AG04449 (cell line): ENCODE measurements around the gene SYK.

Experiments used
- CTCF ChIA-PET: fragments of 350-600 bp; formaldehyde crosslinking; extraction: SDS; loops from one replicate; lab custom pipeline; 2021; ENCODE audit warnings: antibody characterized with exemption; lab: Yijun Ruan, JAX
- POLR2A ChIA-PET: fragments of 400-600, 350-600 bp; formaldehyde crosslinking; extraction: SDS; loops from one replicate; lab custom pipeline; 2020; ENCODE audit warnings: antibody characterized with exemption, inconsistent platforms; lab: Yijun Ruan, JAX
- DNase-seq: peaks from one replicate; pipeline ENCODE4 v3.0.0-alpha.2; 2010; ENCODE audit warnings: low read depth, low spot score
- H3K4me3 ChIP-seq: 2 replicates; pipeline ENCODE4 v1.5.1; 2011; ENCODE audit warnings: low read depth, mild to moderate bottlenecking, control low read depth, low read length
- TF ChIP-seq, protein P1 (sequence below): IDR thresholded peaks from one replicate; pipeline ENCODE4 v1.5.1; 2011; ENCODE audit warnings: mild to moderate bottlenecking, moderate library complexity, low read length, control low read depth, inconsistent platforms; ENCODE audit not compliant: insufficient read depth; ENCODE audit errors: missing control alignments

The SYK gene

GRCh38 chr9:90836411-90837080 is 34.9 kb downstream of the SYK start:
- TF ChIP-seq, protein P1, sequence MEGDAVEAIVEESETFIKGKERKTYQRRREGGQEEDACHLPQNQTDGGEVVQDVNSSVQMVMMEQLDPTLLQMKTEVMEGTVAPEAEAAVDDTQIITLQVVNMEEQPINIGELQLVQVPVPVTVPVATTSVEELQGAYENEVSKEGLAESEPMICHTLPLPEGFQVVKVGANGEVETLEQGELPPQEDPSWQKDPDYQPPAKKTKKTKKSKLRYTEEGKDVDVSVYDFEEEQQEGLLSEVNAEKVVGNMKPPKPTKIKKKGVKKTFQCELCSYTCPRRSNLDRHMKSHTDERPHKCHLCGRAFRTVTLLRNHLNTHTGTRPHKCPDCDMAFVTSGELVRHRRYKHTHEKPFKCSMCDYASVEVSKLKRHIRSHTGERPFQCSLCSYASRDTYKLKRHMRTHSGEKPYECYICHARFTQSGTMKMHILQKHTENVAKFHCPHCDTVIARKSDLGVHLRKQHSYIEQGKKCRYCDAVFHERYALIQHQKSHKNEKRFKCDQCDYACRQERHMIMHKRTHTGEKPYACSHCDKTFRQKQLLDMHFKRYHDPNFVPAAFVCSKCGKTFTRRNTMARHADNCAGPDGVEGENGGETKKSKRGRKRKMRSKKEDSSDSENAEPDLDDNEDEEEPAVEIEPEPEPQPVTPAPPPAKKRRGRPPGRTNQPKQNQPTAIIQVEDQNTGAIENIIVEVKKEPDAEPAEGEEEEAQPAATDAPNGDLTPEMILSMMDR = no peak
- no peak overlapping the region for H3K4me3 ChIP-seq
- CTCF ChIA-PET = interaction anchor here (1.4 kb wide), 1 partner anchor 34 kb away, joined by 3 read pairs; no protein-coding TSS in a partner anchor
- POLR2A ChIA-PET = no interaction called here
- no peak for DNase-seq

- ChIA-PET CTCF (interaction anchor here (0.7 kb wide), 1 partner anchor 21 kb away, joined by 3 read pairs; no protein-coding TSS in a partner anchor), POLR2A (no interaction called here)
- no peak overlapping the region for H3K4me3 ChIP-seq
- TF ChIP-seq, protein P1 = no peak
- no peak for DNase-seq
Observed at GRCh38 chr9:90838098-90838497, 36.5 kb downstream of the SYK start.

GRCh38 chr9:90838581-90839154 is 37.0 kb downstream of the SYK start:
- ChIA-PET POLR2A (no interaction called here), CTCF (interaction anchor here (0.7 kb wide), 1 partner anchor 22 kb away, joined by 3 read pairs; no protein-coding TSS in a partner anchor)
- no peak overlapping the region for H3K4me3 ChIP-seq
- TF ChIP-seq, protein P1 = no peak
- DNase-seq = no peak

DNA sequence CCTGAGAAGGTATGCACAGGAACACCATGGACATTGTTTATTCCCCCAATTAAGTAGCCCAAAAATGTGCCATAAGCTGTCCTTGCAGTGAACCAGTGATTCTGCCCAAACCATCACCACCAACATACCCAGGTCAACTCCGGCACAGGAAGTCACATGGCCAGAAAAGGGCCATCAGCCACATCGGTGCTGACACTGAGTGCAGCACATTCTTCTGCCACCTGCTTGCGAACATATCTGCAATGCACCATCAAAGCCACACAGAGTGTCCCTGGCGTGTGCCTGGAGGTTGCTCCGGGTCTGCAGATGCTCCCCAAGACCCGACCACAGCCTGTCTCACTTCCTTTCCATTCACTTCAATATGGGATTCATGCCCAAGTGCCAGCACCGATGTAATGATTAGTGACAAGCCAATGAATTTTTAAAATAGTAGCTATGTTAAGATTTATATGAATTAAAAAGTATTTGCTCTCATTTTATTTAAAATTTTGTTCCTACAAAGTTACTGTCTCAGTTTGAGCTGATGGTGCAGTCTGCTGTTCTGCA is 37.6 kb downstream of the SYK start:
- ChIA-PET POLR2A (no interaction called here), CTCF (no interaction called here)
- TF ChIP-seq, protein P1 = no peak
- no peak for DNase-seq
- no peak overlapping the region for H3K4me3 ChIP-seq

GRCh38 chr9:90840696-90841095 is 39.1 kb downstream of the SYK start:
- TF ChIP-seq, protein P1 = no peak
- no peak overlapping the region for H3K4me3 ChIP-seq
- ChIA-PET CTCF (no interaction called here), POLR2A (no interaction called here)
- DNase-seq = no peak

- CTCF ChIA-PET = no interaction called here
- TF ChIP-seq, protein P1 = no peak
- no peak overlapping the region for H3K4me3 ChIP-seq
- no peak for DNase-seq
- POLR2A ChIA-PET = no interaction called here
Observed at GRCh38 chr9:90841213-90841612, 39.6 kb downstream of the SYK start.
